Mucosa of descending colon (tissue), 3 donors: Measurements from ENCODE around the gene VMAC. TPM values are rescaled to one million over a fixed set of nuclear protein-coding genes. Genes with fewer than 3 reads are reported as not detected.

Experiments
- ATAC-seq: fragments of 200-7000 bp; cut with Tn5 transposase; one replicate; pipeline ENCODE4 v1.9.1; 2020; ENCODE audit warnings: mild to moderate bottlenecking, moderate library complexity
- DNase-seq, 3 donors: peaks; one replicate each; pipeline ENCODE4 v3.0.0-alpha.2; 2020
- H3K36me3 ChIP-seq: fragments of 200-600 bp; one replicate; pipeline ENCODE4 v1.8.0; 2021; ENCODE audit warnings: low read depth, mild to moderate bottlenecking
- H3K4me1 ChIP-seq: fragments of 200-600 bp; one replicate; pipeline ENCODE4 v1.8.0; 2021; ENCODE audit warnings: low read depth, mild to moderate bottlenecking
- H3K4me3 ChIP-seq: fragments of 200-600 bp; one replicate; pipeline ENCODE4 v1.8.0; 2021; ENCODE audit warnings: mild to moderate bottlenecking
- H3K9me3 ChIP-seq: fragments of 200-600 bp; one replicate; pipeline ENCODE4 v1.8.0; 2021; ENCODE audit warnings: mild to moderate bottlenecking
- CTCF ChIP-seq: fragments of 200-600 bp; IDR thresholded peaks from one replicate; pipeline ENCODE4 v1.8.0; 2022; ENCODE audit warnings: antibody characterized with exemption, mild to moderate bottlenecking
- intact Hi-C, 2 donors: fragments of 100-400 bp; cut with DNase I in 1 of 2; cut with micrococcal nuclease in 1 of 2; formaldehyde crosslinking; loops; one replicate each; pipeline versions ENCODE4 v1.11.0 to v1.11.1; 2022; cut with DNase I, micrococcal nuclease
- total RNA-seq, 3 donors: library from RNA; stranded (reverse); fragmentation: NEBNext Ultra II Directional in 2 of 3; extraction: Animal tissue kit (Norgen Biotek cat#: 25700) in 2 of 3; gene quantifications; one replicate each; pipeline versions ENCODE4 v1.2.1 to v1.2.4, GENCODE V29; 2021 to 2023
- donor health status: DM: no; HTN: no; CAD: no; lungs with moderate emphysema.
- donor health status: DM: no; HTN: no; CAD: no.
- donor health status: DM: no; HTN: yes; CAD: no.

The VMAC gene
- total RNA-seq, 3 donors from 2014 or later: 5.6 to 10.0 (median 8.3) TPM

GRCh38 chr19:5877427-5877826 is 27.2 kb upstream of the VMAC start:
- Histone ChIP-seq H3K4me1 (no peaks in the 10 kb centered on the region), H3K4me3 (no peak overlapping the region), H3K9me3 (no peaks in the 10 kb centered on the region), H3K36me3 (no peaks in the 10 kb centered on the region)
- ATAC-seq (no peak), DNase-seq (no peak)
- no peak for TF ChIP-seq CTCF
- intact Hi-C loops: no loop called here

- H3K36me3 ChIP-seq: no peaks in the 10 kb centered on the region
- TF ChIP-seq CTCF: no peak
- intact Hi-C loops: no loop called here
- DNase-seq: no peak
- no peak for ATAC-seq
- no peaks in the 10 kb centered on the region for H3K4me1 ChIP-seq
- H3K4me3 ChIP-seq: no peak overlapping the region
- no peaks in the 10 kb centered on the region for H3K9me3 ChIP-seq
Measured at GRCh38 chr19:5877882-5878281, 26.8 kb upstream of the VMAC start.

- Histone ChIP-seq H3K9me3 (no peaks in the 10 kb centered on the region), H3K36me3 (no peaks in the 10 kb centered on the region), H3K4me1 (no peaks in the 10 kb centered on the region), H3K4me3 (no peak overlapping the region)
- DNase-seq (no peak), ATAC-seq (no peak)
- TF ChIP-seq CTCF: no peak
- intact Hi-C loops: no loop called here
Measured at GRCh38 chr19:5880196-5880595, 24.5 kb upstream of the VMAC start.

- DNase-seq (peak in 2 of 3 donors; percentile 40 to 63), ATAC-seq (peak; percentile 61)
- H3K36me3 ChIP-seq: no peaks in the 10 kb centered on the region
- no peak for TF ChIP-seq CTCF
- no peaks in the 10 kb centered on the region for H3K4me1 ChIP-seq
- intact Hi-C loops: no loop called here
- no peak overlapping the region for H3K4me3 ChIP-seq
- no peaks in the 10 kb centered on the region for H3K9me3 ChIP-seq
Measured at GRCh38 chr19:5880604-5881078, 24.0 kb upstream of the VMAC start.

- no peak for DNase-seq
- no peak overlapping the region for H3K4me3 ChIP-seq
- H3K4me1 ChIP-seq: no peaks in the 10 kb centered on the region
- no peak for ATAC-seq
- no peaks in the 10 kb centered on the region for H3K9me3 ChIP-seq
- no peaks in the 10 kb centered on the region for H3K36me3 ChIP-seq
- no peak for TF ChIP-seq CTCF
- intact Hi-C loops: no loop called here
Measured at GRCh38 chr19:5881543-5882299, 23.0 kb upstream of the VMAC start.
